Choroid plexus epithelial cell (primary cell): ENCODE results near the gene CFAP157.
A peak's percentile ranks its signal among the peaks of the same experiment; 100 is the strongest.

ENCODE experiments used
- DNase-seq: peaks from one replicate; pipeline ENCODE4 v3.0.0-alpha.2; 2010; ENCODE audit warnings: low read depth
- H3K4me3 ChIP-seq: 2 replicates; pipeline ENCODE4 v1.5.1; 2011; ENCODE audit warnings: low read depth, mild to moderate bottlenecking, control low read depth, low read length, moderate library complexity
- CTCF ChIP-seq: conservative IDR thresholded peaks from 2 replicates; pipeline ENCODE4 v1.5.1; 2011; ENCODE audit warnings: low read depth, mild to moderate bottlenecking, control low read depth, inconsistent platforms, low read length, moderate library complexity

Gene CFAP157

GRCh38 chr9:127734247-127734746, 27.5 kb downstream of the CFAP157 start:
- TF ChIP-seq CTCF: no peak
- no peak for DNase-seq
- H3K4me3 ChIP-seq: peak overlapping the region; percentile 76

GRCh38 chr9:127734747-127735529, 28.1 kb downstream of the CFAP157 start, which contains the start of gene TOR2A:
Gene TOR2A (minus strand): TSS chr9:127735294. CDS start chr9:127735270, 24 bp downstream.
- H3K4me3 ChIP-seq: peak within 1 kb of the TSS; percentile 76
- peak; percentile 95 for TF ChIP-seq CTCF
- DNase-seq: peak; percentile 99

- TF ChIP-seq CTCF: no peak
- no peak for DNase-seq
- H3K4me3 ChIP-seq: no peak overlapping the region
Measured at GRCh38 chr9:127735530-127736185, 28.9 kb downstream of the CFAP157 start.

- no peak for DNase-seq
- TF ChIP-seq CTCF: no peak
Measured at GRCh38 chr9:127738666-127739065, 31.9 kb downstream of the CFAP157 start.

GRCh38 chr9:127739614-127740330, 33.0 kb downstream of the CFAP157 start:
- peak; percentile 63 for DNase-seq
- H3K4me3 ChIP-seq: no peak overlapping the region
- TF ChIP-seq CTCF: no peak

More at GRCh38 chr9:127738666-127739065, 31.9 kb downstream of the CFAP157 start:
- no peak overlapping the region for H3K4me3 ChIP-seq

GRCh38 chr9:127741831-127742434, 35.1 kb downstream of the CFAP157 start:
- no peak overlapping the region for H3K4me3 ChIP-seq
- no peak for TF ChIP-seq CTCF
- no peak for DNase-seq
